ENCODE data around the gene RBM8A.

DNA sequence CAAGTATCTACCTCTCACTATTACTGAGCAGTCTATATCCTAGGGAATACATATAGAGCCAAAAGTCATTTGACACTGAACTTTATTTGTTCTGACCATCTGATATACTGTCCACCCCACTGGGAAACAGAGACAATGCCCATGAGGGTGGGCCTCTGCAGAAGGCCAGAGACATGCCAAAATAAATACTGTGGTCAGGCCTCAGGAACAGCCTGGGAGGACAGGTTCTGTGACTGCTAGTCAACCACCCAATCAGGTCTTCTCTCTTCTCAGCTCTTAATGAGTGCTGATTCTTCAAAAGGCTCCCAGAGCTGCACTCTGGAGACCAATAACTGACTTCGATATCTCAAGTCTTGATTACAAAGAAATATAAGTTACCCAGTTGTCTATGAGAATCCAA is 36.1 kb downstream of the RBM8A start:
- TF ChIP-seq CTCF (IDR thresholded peaks at IDR 0.05) (no peak), POLR2A (IDR thresholded peaks at IDR 0.05) (no peak)

Measured in uterus (tissue), 2 donors.